ENCODE data around the gene PDE9A. TPM values are rescaled to one million over a fixed set of nuclear protein-coding genes. Genes with fewer than 3 reads are reported as not detected.

Gene PDE9A
- total RNA-seq, 4 donors from 2014 or later = 6.9 to 13.0 (median 11.1) TPM

DNA sequence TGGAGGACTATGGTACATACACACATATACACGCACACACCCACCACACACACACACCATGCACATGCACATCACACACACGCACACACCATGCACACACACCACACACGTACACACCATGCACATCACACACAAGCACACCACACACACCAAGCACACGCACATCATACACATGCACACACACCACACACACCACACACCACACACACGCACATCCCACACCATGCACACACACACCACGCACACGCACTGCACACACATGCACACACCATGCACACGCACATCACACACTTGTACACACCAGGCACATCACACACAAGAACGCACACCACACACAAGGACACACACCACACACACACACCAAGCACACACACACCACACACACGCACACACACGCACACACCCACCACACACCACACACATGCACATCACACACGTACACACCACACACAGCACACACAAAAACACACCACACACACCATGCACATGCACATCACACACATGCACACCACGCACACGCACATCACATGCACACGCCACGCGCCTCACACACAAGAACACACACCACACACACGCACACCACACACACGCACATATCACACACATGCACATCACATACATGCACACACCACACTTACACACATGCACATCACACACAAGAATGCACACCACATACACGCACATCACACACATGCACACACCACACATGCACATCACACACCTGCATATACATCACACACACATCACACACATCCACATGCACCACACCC is 9.2 kb downstream of the PDE9A start:
- Histone ChIP-seq H3K36me3 (no peaks in the 10 kb centered on the region), H3K27me3 (no peaks in the 10 kb centered on the region), H3K4me3 (replicated peaks in 1 of 3) (no peak overlapping the region), H3K9me3 (no peaks in the 10 kb centered on the region), H3K27ac (no peak overlapping the region), H3K4me1 (peaks cover 0 to 13% of the 10 kb centered on the region in 2 donors)
- intact Hi-C loops (cut with DNase I) = no loop called here
- 92 to 96% methylated on average over 20 of the region's 20 CpGs for WGBS, 2 donors
- TF ChIP-seq, protein P1, sequence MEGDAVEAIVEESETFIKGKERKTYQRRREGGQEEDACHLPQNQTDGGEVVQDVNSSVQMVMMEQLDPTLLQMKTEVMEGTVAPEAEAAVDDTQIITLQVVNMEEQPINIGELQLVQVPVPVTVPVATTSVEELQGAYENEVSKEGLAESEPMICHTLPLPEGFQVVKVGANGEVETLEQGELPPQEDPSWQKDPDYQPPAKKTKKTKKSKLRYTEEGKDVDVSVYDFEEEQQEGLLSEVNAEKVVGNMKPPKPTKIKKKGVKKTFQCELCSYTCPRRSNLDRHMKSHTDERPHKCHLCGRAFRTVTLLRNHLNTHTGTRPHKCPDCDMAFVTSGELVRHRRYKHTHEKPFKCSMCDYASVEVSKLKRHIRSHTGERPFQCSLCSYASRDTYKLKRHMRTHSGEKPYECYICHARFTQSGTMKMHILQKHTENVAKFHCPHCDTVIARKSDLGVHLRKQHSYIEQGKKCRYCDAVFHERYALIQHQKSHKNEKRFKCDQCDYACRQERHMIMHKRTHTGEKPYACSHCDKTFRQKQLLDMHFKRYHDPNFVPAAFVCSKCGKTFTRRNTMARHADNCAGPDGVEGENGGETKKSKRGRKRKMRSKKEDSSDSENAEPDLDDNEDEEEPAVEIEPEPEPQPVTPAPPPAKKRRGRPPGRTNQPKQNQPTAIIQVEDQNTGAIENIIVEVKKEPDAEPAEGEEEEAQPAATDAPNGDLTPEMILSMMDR (IDR thresholded peaks at IDR 0.05) = no peak
- TF ChIP-seq POLR2A (IDR thresholded peaks at IDR 0.05) = no peak
- no peak for DNase-seq

DNA sequence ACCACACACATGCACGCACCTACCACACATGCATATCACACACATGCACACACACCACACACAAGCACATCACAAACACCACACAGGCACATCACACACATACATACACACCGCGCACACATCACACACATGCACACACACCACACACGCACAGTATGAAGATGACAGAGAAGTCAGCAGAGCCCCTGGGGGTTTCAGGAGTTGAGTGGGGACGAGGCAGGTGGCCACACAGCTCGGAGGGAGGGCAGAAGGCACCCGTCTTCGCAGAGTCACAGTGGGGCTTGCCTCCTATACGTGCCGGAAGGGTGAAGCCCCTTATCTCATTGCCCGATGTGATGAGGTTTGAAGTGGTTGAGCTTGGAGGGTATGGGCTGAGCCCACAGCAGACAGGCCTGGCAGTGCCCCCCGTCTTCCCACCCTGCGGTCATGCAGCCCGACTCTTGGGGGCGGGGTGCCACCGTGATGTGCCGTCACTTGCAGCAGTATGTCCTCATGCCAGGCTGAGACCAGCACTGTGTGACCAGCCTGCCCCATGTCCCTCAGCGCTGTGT is 9.9 kb downstream of the PDE9A start:
- TF ChIP-seq, protein P1 (IDR thresholded peaks at IDR 0.05) = no peak
- TF ChIP-seq POLR2A (IDR thresholded peaks at IDR 0.05) = no peak
- no peak overlapping the region for H3K27ac ChIP-seq
- intact Hi-C loops (cut with DNase I) = no loop called here
- 94 to 96% methylated on average over 11 to 18 of the region's 18 CpGs for WGBS, 2 donors
- no peaks in the 10 kb centered on the region for H3K27me3 ChIP-seq
- peaks cover 0 to 13% of the 10 kb centered on the region in 2 donors for H3K4me1 ChIP-seq
- DNase-seq = no peak
- no peak overlapping the region for H3K4me3 ChIP-seq (replicated peaks in 1 of 3)
- no peaks in the 10 kb centered on the region for H3K36me3 ChIP-seq
- no peaks in the 10 kb centered on the region for H3K9me3 ChIP-seq

DNA sequence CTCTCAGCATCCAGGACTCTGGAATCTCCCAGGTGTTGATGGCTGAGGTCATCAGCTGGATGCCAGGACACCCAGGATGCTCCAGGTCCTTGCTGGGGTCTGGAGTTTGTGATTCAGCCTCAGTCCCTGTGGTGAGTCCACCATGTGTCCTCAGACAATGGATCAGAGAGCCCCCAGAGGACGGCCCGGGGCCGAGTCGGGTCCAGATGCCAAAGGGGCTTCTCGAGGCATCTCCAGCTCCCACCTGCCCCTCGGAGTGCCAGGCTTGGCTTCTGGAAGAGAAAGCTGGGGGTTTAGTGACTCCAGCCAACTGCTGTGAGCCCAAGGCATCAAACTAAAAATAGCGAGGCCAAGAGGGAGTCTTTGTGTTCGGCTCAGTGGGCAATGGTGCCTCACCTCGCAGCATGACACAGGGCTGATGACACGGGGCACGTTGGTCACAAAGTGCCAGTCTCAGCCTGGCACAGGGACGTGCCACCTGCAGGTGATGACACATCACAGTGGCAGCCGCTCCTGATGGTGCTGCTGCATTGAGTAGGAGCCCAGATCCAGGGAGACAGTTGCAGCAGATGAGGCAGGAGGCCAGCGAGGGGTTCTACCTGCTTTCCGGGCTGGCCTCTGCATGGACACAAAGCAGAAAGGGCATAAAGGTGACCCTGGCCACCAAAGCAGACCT is 10.6 kb downstream of the PDE9A start:
- intact Hi-C loops (cut with DNase I) = no loop called here
- Histone ChIP-seq H3K27ac (no peak overlapping the region), H3K36me3 (no peaks in the 10 kb centered on the region), H3K4me3 (replicated peaks in 1 of 3) (no peak overlapping the region), H3K27me3 (no peaks in the 10 kb centered on the region), H3K4me1 (peaks cover 0 to 8% of the 10 kb centered on the region in 2 donors), H3K9me3 (no peaks in the 10 kb centered on the region)
- no peak for DNase-seq
- 87 to 93% methylated on average over 5 to 15 of the region's 15 CpGs for WGBS, 2 donors
- no peak for TF ChIP-seq POLR2A (IDR thresholded peaks at IDR 0.05)
- TF ChIP-seq, protein P1 (IDR thresholded peaks at IDR 0.05) = no peak

DNA sequence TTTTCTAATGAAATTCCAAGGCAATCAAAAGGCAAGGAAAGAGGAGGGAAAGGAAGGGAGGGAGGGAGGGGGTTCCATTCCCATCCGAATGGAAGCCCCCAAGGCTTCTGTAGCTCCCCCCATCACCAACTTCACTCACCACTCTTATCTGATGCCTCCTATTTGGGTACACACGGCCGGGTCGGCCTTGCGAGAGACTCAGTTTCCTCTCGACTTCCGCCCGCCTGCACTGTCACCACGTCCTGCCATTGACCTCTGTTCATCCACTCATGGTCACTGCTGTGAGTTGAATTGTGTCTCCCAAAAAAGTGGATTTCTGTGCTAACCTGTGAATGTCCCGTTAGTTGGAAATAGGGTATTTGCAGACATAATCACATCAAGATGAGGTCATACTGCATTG is 11.2 kb downstream of the PDE9A start:
- intact Hi-C loops (cut with DNase I) = no loop called here
- H3K4me1 ChIP-seq = peaks cover 0 to 8% of the 10 kb centered on the region in 2 donors
- no peaks in the 10 kb centered on the region for H3K9me3 ChIP-seq
- no peaks in the 10 kb centered on the region for H3K36me3 ChIP-seq
- H3K4me3 ChIP-seq (replicated peaks in 1 of 3) = no peak overlapping the region
- WGBS, 2 donors = 93 to 96% methylated on average over 10 of the region's 10 CpGs
- DNase-seq = no peak
- no peaks in the 10 kb centered on the region for H3K27me3 ChIP-seq
- H3K27ac ChIP-seq = no peak overlapping the region
- no peak for TF ChIP-seq POLR2A (IDR thresholded peaks at IDR 0.05)
- TF ChIP-seq, protein P1 (IDR thresholded peaks at IDR 0.05) = no peak

- Histone ChIP-seq H3K36me3 (no peaks in the 10 kb centered on the region), H3K27me3 (no peaks in the 10 kb centered on the region), H3K4me1 (peaks cover 0 to 8% of the 10 kb centered on the region in 2 donors), H3K9me3 (no peaks in the 10 kb centered on the region), H3K27ac (no peak overlapping the region), H3K4me3 (replicated peaks in 1 of 3) (no peak overlapping the region)
- DNase-seq = no peak
- TF ChIP-seq POLR2A (IDR thresholded peaks at IDR 0.05) = no peak
- TF ChIP-seq, protein P1 (IDR thresholded peaks at IDR 0.05) = no peak
- 82 to 86% methylated on average over 8 of the region's 8 CpGs for WGBS, 2 donors
- intact Hi-C loops (cut with DNase I) = no loop called here
Observed at GRCh38 chr21:42665026-42665425, 11.6 kb downstream of the PDE9A start.
